NCI-H146 treated with DMSO at 0.1 percent for 48 hours (cell line): Measurements from ENCODE around the gene DPH6.
"Not testable (repeated sequence)": the region's sequence is repeated elsewhere in the genome, so short reads cannot be mapped to it uniquely, and the experiment has no call there.

Experiments used
- DNase-seq: peaks from one replicate; lab custom pipeline; 2025; ENCODE audit not compliant: unreplicated experiment; lab: John Stamatoyannopoulos, UW

The DPH6 gene

GRCh38 chr15:35441279-35441678 is 104.7 kb downstream of the DPH6 start:
- not testable (repeated sequence) for DNase-seq

DNA sequence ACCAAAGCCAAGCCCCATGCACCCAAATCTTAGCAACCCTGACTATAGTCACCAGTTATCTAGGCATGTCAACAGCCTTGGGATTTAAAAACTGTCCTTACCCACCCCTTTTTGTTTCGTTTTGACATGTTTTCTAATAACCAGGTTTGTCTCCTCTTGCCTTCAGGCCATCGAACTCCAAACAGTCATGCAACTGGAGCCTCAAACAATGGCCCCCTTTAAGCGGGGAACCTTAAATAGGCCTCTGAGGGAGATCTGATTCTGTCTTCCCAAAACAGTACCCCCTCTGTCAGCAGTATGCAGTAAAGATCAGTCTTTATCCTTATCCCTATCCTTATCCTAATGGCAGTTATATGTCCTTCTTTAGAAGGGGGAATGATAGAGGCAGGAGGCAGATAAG is 105.7 kb downstream of the DPH6 start:
- no peak for DNase-seq

DNA sequence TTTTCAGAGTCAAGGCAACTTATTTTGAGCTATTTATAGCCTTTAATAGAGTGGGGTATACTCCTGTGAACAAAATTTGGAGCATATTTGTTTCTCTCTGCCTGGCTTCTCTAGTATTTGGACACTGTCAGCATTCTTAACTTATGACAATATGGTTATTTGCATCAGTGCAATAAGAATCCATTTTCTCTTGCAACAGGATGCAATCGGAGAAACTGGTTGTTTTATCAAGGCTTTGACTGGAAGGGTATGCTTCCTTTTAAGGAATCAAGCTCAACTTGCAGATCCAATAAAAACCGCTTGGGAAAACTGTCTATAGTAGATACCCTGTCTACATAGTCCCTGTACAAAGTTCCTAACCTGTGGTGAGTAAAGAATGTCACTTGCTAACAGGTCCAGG is 106.7 kb downstream of the DPH6 start:
- DNase-seq: no peak

DNA sequence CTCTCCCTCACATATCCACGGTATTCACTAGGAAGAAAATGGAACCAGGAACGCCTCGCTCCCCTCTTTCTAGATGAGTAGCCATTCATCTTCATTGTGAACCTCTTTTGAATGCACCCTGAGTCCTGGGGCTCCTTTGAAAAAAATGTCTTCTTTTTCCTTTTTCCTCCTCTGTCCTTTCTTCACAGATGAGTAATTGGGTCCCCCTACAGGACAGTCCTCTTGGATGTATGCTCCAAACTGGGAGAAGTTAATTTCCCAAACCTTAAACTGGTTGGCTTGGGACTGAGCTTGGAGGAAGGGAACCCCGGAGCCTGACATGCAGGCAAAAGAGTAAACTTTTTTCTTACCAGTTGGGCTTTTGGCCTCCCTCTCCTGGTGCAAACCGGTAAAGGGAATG is 108.8 kb downstream of the DPH6 start:
- DNase-seq: no peak

GRCh38 chr15:35436422-35436821 is 109.5 kb downstream of the DPH6 start:
- no peak for DNase-seq

DNA sequence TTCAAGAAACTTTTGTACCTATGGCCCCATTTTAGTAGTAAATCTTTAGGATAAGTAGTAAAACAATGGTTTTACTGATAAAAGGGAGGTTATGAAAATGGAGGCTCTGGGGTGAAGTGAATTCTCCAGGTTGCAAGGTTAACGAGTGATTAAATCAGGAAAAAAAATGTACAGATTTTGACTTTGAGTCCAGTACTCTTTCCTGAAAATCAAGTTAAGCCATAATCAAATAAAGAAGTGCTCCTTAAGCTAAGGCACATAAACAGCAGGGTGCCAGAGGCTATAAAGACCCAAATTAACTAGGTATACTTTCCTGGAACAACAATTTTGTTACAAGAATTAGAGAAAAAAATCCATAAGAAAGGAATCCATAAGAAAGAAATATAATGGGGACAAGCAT is 114.7 kb downstream of the DPH6 start:
- no peak for DNase-seq

DNA sequence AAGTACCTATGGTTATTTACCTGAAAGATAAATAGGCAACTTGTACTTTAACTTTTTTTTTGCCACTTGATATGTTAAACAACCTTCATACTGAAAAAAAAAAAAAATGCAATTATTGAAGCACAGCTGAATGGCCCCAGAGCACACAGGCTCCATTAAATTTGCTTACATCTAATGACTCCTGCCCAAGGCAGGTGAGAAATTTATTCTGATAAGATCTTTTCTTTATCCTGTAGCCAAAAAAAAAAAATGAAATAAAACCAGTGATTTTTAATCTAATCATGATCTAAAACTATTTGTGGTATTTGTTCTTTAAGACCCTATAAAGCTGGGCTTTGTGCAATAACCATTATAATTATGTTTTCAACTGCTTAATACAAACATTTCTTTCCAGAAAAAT is 115.7 kb downstream of the DPH6 start:
- no peak for DNase-seq

- no peak for DNase-seq
Observed at GRCh38 chr15:35427496-35427895, 118.5 kb downstream of the DPH6 start.

- no peak for DNase-seq
Observed at GRCh38 chr15:35427091-35427490, 118.9 kb downstream of the DPH6 start.

GRCh38 chr15:35410775-35411174 is 135.2 kb downstream of the DPH6 start:
- DNase-seq: no peak

- no peak for DNase-seq
Observed at GRCh38 chr15:35399901-35400300, 146.1 kb downstream of the DPH6 start.

- no peak for DNase-seq
Observed at GRCh38 chr15:35397027-35397426, 148.9 kb downstream of the DPH6 start.

DNA sequence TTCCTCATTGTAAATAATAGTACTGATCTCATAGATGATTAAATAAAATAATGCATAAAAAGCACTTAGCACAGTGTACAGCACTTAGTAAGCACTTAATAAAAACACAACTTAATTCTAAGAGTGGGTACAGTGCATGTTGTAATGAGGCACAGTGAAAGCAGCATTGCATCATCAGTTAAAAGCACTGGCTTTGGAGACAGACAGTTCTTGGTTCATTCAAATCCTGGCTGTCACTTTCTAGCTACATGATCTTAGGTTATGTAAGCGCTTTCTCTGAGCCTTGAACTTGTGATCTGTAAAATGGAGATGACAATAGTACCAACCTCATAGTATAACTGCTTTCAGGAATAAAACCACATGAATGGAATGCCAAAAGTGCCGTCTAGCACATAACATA is 151.5 kb downstream of the DPH6 start:
- no peak for DNase-seq

DNA sequence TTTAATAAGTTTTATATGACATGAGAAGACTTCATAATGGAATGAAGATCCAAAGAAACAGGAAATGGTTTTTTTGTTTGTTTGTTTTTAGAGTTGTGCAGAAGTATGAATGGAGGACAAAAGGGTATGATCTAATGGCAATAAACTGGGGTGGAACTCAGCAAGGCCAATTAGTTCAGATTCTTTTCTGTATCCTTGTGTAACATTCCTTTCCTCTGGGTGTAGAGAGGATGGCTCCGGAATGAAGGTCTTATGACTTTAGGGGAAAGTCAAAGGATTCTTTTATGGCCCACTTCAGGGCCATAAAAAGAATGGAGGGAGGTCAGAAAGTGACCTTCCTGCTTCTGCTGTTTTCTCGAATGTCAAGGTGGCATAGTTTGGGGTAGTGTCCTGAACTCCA is 152.6 kb downstream of the DPH6 start:
- no peak for DNase-seq

- not testable (repeated sequence) for DNase-seq
Observed at GRCh38 chr15:35391408-35391984, 154.5 kb downstream of the DPH6 start.

GRCh38 chr15:35383506-35383905 is 162.5 kb downstream of the DPH6 start:
- DNase-seq: no peak

- DNase-seq: no peak
Observed at GRCh38 chr15:35381328-35381727, 164.6 kb downstream of the DPH6 start.

- DNase-seq: no peak
Observed at GRCh38 chr15:35379972-35380371, 166.0 kb downstream of the DPH6 start.

- DNase-seq: not testable (repeated sequence)
Observed at GRCh38 chr15:35378454-35378853, 167.5 kb downstream of the DPH6 start.

DNA sequence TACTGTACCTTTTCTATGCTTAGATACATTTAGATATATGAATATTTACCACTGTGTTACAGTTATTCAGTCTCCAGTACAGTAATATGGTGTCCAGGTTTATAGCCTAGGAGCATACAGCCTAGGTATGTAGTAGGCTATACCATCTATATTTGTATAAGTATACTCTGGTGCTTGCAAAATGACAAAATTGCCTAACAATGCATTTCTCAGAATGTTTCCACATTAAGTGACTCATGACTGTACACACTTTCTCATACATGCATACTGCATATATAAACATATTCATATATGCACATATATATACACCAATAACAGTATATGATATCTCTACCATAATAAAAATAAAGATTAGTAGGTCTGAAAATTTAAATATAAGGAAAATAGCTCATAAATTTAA is 169.3 kb downstream of the DPH6 start:
- no peak for DNase-seq

GRCh38 chr15:35374661-35375060 is 171.3 kb downstream of the DPH6 start:
- DNase-seq: no peak

GRCh38 chr15:35362195-35362829 is 183.7 kb downstream of the DPH6 start:
- DNase-seq: no peak

DNA sequence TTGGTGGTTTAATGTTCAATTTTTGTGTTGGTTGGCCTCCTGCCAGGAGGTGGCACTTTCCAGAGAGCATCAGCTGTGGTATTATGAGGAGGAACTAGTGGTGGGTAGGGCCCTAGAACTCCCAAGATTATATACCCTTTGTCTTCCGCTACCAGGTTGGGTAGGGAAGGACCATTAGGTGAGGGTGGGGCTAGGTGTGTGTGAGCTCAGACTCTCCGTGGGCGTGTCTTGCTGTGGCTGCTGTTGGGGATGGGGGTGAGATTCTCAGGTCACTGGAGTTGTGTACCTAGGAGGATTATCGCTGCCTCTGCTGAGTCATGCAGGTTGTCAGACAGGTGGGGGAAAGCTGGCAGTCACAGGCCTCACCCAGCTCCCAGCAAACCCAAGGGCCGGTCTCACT is 187.1 kb downstream of the DPH6 start:
- no peak for DNase-seq
